Measurements from ENCODE around the gene ESAM.

DNA sequence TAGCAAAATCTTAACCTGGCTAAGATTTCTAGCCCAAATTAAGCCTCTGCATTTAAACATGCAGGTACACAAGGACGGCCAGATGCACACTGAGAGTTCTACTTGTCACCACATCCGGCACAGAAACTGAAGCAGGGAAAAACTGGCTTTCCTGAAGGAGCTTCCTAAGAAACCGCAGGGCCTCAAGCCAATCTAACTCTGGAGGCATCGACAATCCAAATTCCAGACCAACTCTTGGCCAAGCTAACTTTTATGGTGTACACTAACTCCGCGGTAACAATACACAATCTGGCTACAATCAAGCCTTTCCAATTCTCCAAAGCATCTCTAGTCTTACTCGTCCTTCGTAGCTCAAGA lies 36.9 kb upstream of the ESAM start:
- TF ChIP-seq, protein P1, sequence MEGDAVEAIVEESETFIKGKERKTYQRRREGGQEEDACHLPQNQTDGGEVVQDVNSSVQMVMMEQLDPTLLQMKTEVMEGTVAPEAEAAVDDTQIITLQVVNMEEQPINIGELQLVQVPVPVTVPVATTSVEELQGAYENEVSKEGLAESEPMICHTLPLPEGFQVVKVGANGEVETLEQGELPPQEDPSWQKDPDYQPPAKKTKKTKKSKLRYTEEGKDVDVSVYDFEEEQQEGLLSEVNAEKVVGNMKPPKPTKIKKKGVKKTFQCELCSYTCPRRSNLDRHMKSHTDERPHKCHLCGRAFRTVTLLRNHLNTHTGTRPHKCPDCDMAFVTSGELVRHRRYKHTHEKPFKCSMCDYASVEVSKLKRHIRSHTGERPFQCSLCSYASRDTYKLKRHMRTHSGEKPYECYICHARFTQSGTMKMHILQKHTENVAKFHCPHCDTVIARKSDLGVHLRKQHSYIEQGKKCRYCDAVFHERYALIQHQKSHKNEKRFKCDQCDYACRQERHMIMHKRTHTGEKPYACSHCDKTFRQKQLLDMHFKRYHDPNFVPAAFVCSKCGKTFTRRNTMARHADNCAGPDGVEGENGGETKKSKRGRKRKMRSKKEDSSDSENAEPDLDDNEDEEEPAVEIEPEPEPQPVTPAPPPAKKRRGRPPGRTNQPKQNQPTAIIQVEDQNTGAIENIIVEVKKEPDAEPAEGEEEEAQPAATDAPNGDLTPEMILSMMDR (conservative IDR thresholded peaks at IDR 0.05): no peak
- TF ChIP-seq ZFX (IDR thresholded peaks at IDR 0.05): no peak

Data from C4-2B (cell line).